Mononuclear cell (primary cell): ENCODE measurements around the gene ST6GALNAC3. TPM values are rescaled to one million over a fixed set of nuclear protein-coding genes. Genes with fewer than 3 reads are reported as not detected.

Source experiments
- H3K27me3 ChIP-seq: 2 replicates; pipeline ENCODE4 v1.6.0; 2011; ENCODE audit warnings: low read length, control low read depth; ENCODE audit not compliant: insufficient read depth
- H3K4me1 ChIP-seq: 2 replicates; pipeline ENCODE4 v1.5.1; 2011; ENCODE audit warnings: mild to moderate bottlenecking, low read length, control low read depth; ENCODE audit not compliant: insufficient read depth
- H3K4me3 ChIP-seq: 2 replicates; pipeline ENCODE4 v1.5.1; 2011; ENCODE audit warnings: mild to moderate bottlenecking, low read length, moderate library complexity
- H3K9me3 ChIP-seq: 2 replicates; pipeline ENCODE4 v1.5.1; 2011; ENCODE audit warnings: low read depth, mild to moderate bottlenecking, control low read depth, low read length
- total RNA-seq: library from RNA; depleted of rRNA; stranded (reverse); fragments of >200 nt; gene quantifications from one replicate; pipeline ENCODE4 v1.2.3, GENCODE V29; 2012

ST6GALNAC3 gene
- total RNA-seq, 1 donor, result 3.5 TPM

GRCh38 chr1:76264642-76265041, 190.1 kb downstream of the ST6GALNAC3 start:
- Histone ChIP-seq H3K4me1 (peaks cover 24% of the 10 kb centered on the region), H3K9me3 (no peaks in the 10 kb centered on the region), H3K4me3 (no peak overlapping the region), H3K27me3 (no peaks in the 10 kb centered on the region)

DNA sequence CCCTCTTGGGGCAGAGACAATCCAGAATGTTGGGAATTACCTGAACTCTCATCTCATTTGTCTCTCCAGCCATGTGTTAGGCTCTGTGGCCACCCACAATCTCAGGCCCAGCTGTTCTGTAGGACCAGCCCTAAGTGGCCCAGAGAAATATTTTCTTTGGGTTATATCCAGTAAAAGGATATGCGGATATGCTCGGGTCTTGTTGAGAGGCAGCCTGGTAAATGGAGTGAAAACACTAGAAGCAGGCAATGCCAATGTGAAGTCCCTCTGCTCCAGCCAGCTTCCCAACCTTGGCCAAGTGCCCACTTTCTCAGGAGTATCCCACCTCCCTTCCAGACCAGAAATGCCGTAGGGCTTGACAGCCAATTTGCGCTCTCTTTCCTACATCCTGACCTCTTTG, 192.2 kb downstream of the ST6GALNAC3 start:
- no peaks in the 10 kb centered on the region for H3K9me3 ChIP-seq
- H3K4me1 ChIP-seq, result peaks cover 26% of the 10 kb centered on the region
- H3K27me3 ChIP-seq, result no peaks in the 10 kb centered on the region
- no peak overlapping the region for H3K4me3 ChIP-seq

DNA sequence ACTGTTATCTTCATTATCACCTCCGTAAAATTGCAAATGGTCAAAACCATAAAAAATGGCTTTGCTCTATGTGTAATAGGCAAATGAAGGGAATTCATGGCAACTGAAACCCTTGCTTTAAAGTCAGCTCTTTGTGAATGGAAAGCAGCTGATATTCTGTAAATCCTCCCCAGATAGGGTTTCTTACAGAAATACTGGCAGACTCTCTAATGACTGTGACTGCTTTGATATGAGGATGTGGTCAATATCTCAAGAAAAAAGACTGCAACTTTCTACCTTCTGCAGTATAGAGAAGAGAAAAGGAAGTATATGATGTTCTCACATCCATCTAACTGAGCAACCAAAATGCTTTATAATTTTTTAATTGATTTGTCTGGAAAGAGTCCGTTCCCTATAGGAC, 193.1 kb downstream of the ST6GALNAC3 start:
- no peaks in the 10 kb centered on the region for H3K9me3 ChIP-seq
- H3K4me1 ChIP-seq, result peaks cover 26% of the 10 kb centered on the region
- H3K4me3 ChIP-seq, result no peak overlapping the region
- no peaks in the 10 kb centered on the region for H3K27me3 ChIP-seq

DNA sequence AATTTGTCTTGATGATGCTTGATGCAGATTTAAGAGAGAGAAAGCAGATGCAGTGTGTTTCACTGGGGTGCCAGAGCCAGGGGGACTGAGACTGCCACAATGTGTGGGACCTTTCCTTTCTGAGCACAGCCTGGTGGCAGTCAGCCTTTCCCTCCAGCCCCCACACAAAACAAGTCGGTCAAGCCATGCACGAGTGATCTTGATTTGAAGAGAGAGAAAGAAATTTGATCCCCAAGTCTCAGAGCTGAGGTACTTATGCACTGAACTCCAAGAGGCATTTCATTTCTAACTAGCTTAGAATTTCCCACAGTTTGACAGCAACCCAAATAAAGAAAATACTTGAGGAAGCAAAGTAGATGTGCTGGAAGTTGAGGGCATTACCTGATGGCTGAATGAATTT, 193.8 kb downstream of the ST6GALNAC3 start:
- Histone ChIP-seq H3K4me1 (peaks cover 26% of the 10 kb centered on the region), H3K9me3 (no peaks in the 10 kb centered on the region), H3K27me3 (no peaks in the 10 kb centered on the region), H3K4me3 (no peak overlapping the region)

- no peak overlapping the region for H3K4me3 ChIP-seq
- H3K4me1 ChIP-seq, result peaks cover 26% of the 10 kb centered on the region
- H3K9me3 ChIP-seq, result no peaks in the 10 kb centered on the region
- no peaks in the 10 kb centered on the region for H3K27me3 ChIP-seq
Observed at GRCh38 chr1:76269155-76269554, 194.6 kb downstream of the ST6GALNAC3 start.

- Histone ChIP-seq H3K4me1 (peaks cover 9% of the 10 kb centered on the region), H3K9me3 (no peaks in the 10 kb centered on the region), H3K27me3 (no peaks in the 10 kb centered on the region), H3K4me3 (no peak overlapping the region)
Observed at GRCh38 chr1:76274302-76274701, 199.8 kb downstream of the ST6GALNAC3 start.

DNA sequence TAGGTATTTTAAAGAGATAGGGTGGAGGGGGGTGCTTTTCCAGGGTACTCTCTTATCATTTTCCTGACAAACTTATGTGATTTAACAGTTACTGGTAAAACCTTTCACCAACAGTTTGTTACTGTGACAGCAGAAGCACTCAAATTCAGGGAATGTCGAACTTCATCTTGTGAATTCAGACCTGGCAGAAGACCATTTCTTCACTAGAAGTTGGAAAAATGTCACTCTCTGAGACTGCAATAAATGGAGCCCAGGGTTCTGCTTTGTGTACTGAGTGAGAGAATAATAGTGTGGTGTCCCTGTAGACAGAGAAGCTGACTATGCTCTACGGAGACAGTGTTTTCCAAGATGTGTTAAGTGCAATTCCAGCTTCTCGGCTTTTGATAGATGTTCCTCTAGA, 200.2 kb downstream of the ST6GALNAC3 start:
- Histone ChIP-seq H3K4me1 (peaks cover 5% of the 10 kb centered on the region), H3K4me3 (no peak overlapping the region), H3K27me3 (no peaks in the 10 kb centered on the region), H3K9me3 (no peaks in the 10 kb centered on the region)

GRCh38 chr1:76278711-76279100, 204.2 kb downstream of the ST6GALNAC3 start:
- no peaks in the 10 kb centered on the region for H3K27me3 ChIP-seq
- no peak overlapping the region for H3K4me3 ChIP-seq
- no peaks in the 10 kb centered on the region for H3K4me1 ChIP-seq
- no peaks in the 10 kb centered on the region for H3K9me3 ChIP-seq

- H3K9me3 ChIP-seq, result no peaks in the 10 kb centered on the region
- no peaks in the 10 kb centered on the region for H3K27me3 ChIP-seq
- no peak overlapping the region for H3K4me3 ChIP-seq
- no peaks in the 10 kb centered on the region for H3K4me1 ChIP-seq
Observed at GRCh38 chr1:76279101-76279748, 204.7 kb downstream of the ST6GALNAC3 start.

GRCh38 chr1:76281306-76281705, 206.8 kb downstream of the ST6GALNAC3 start:
- H3K27me3 ChIP-seq, result no peaks in the 10 kb centered on the region
- H3K4me1 ChIP-seq, result no peaks in the 10 kb centered on the region
- no peak overlapping the region for H3K4me3 ChIP-seq
- H3K9me3 ChIP-seq, result no peaks in the 10 kb centered on the region

DNA sequence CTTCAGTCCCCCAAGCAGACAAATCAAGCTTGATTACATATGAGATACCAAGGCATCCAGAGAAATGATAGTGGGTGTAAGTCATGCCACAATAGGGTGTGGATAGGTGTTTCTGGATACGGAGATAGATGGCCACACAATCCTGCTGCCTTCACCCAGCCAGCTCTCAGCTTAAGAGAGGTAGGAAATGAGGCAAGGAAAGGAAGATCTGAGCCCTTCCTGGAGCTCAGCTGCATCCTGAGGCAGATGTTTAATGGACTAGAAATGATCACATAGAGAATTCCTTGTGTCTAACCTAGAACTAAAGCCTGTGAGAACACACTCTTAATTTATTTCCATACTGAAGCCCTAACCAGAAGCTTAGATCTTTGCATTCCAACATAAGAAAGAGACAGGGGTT, 210.3 kb downstream of the ST6GALNAC3 start:
- H3K9me3 ChIP-seq, result no peaks in the 10 kb centered on the region
- no peaks in the 10 kb centered on the region for H3K4me1 ChIP-seq
- no peaks in the 10 kb centered on the region for H3K27me3 ChIP-seq
- no peak overlapping the region for H3K4me3 ChIP-seq

- no peaks in the 10 kb centered on the region for H3K27me3 ChIP-seq
- H3K4me3 ChIP-seq, result no peak overlapping the region
- peaks cover 3% of the 10 kb centered on the region for H3K4me1 ChIP-seq
- no peaks in the 10 kb centered on the region for H3K9me3 ChIP-seq
Observed at GRCh38 chr1:76285578-76286135, 211.1 kb downstream of the ST6GALNAC3 start.

DNA sequence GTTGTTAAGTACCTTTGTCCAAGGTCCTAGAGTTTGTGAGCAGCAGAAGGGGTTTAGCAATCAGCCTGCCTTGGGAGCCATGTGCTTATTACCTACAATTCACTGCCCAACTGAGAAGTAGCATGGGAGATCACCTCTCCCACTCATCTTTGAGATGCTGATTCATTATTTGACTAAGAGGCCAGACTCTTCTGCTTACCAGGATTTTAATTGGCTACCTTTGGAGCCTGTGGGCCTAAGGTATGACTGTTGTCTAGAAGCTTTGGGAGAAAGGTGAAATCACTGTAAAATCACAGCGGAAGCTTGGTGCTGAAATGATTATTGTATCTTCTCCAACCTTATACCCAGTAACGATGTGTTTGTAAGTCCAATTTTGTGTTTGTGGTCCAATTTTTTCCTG, 213.4 kb downstream of the ST6GALNAC3 start:
- H3K27me3 ChIP-seq, result no peaks in the 10 kb centered on the region
- H3K4me1 ChIP-seq, result peaks cover 7% of the 10 kb centered on the region
- H3K9me3 ChIP-seq, result no peaks in the 10 kb centered on the region
- no peak overlapping the region for H3K4me3 ChIP-seq

GRCh38 chr1:76288758-76289483, 214.4 kb downstream of the ST6GALNAC3 start:
- Histone ChIP-seq H3K4me1 (peaks cover 7% of the 10 kb centered on the region), H3K9me3 (no peaks in the 10 kb centered on the region), H3K27me3 (no peaks in the 10 kb centered on the region), H3K4me3 (no peak overlapping the region)

DNA sequence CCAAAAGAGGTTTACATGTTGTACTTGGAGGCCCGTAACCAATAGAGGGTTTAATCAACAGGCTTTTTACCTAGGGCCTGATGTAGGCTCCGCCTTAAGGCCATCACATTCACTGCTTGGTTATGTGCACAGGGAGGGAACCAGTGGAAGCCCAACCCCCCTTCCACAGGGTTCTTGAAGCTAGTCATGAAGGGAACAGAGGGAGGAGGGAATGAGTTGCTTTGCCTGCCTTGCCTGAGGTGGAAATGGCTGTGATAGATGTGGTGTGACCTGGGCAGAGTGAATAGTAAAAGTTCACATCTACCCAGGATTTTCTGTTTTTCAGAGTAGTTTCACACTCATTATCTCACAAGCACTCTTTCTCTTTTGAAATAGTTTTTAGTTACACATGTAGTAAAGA, 215.1 kb downstream of the ST6GALNAC3 start:
- Histone ChIP-seq H3K9me3 (no peaks in the 10 kb centered on the region), H3K4me3 (no peak overlapping the region), H3K4me1 (peaks cover 7% of the 10 kb centered on the region), H3K27me3 (no peaks in the 10 kb centered on the region)

GRCh38 chr1:76290271-76290670, 215.7 kb downstream of the ST6GALNAC3 start:
- H3K4me1 ChIP-seq, result peaks cover 7% of the 10 kb centered on the region
- no peaks in the 10 kb centered on the region for H3K27me3 ChIP-seq
- no peaks in the 10 kb centered on the region for H3K9me3 ChIP-seq
- H3K4me3 ChIP-seq, result no peak overlapping the region
